H9 (cell line): ENCODE data around the gene FAM13C. TPM values are rescaled to one million over a fixed set of nuclear protein-coding genes. Genes with fewer than 3 reads are reported as not detected.

Source experiments
- DNase-seq: peaks from one replicate; pipeline ENCODE4 v3.0.0-alpha.2; 2017
- H2AFZ ChIP-seq: one replicate; pipeline ENCODE4 v1.6.1; 2013; ENCODE audit warnings: mild to moderate bottlenecking, low read length, control low read depth, moderate library complexity
- H2AK5ac ChIP-seq: 2 replicates; pipeline ENCODE4 v1.6.1; 2013; ENCODE audit warnings: low read length, control low read depth, mixed read lengths; ENCODE audit not compliant: insufficient read length
- H2BK120ac ChIP-seq: one replicate; pipeline ENCODE4 v1.6.1; 2013; ENCODE audit warnings: low read depth, mild to moderate bottlenecking, low read length, control low read depth, inconsistent platforms; ENCODE audit not compliant: poor library complexity, severe bottlenecking
- H2BK12ac ChIP-seq: 2 replicates; pipeline ENCODE4 v1.6.1; 2013; ENCODE audit warnings: low read length, control low read depth, mixed read lengths, low read depth; ENCODE audit not compliant: insufficient read length
- H2BK15ac ChIP-seq: 2 replicates; pipeline ENCODE4 v1.6.1; 2013; ENCODE audit warnings: low read depth, low read length, control low read depth
- H2BK20ac ChIP-seq: one replicate; pipeline ENCODE4 v1.6.1; 2013; ENCODE audit warnings: low read depth, mild to moderate bottlenecking, low read length, control low read depth, inconsistent platforms; ENCODE audit not compliant: poor library complexity, severe bottlenecking
- H2BK5ac ChIP-seq: 2 replicates; pipeline ENCODE4 v1.6.1; 2013; ENCODE audit warnings: low read length, control low read depth, mixed read lengths; ENCODE audit not compliant: insufficient read length
- H3K14ac ChIP-seq: 2 replicates; pipeline ENCODE4 v1.6.1; 2013; ENCODE audit warnings: low read length, control low read depth; ENCODE audit not compliant: insufficient read depth
- H3K18ac ChIP-seq: 2 replicates; pipeline ENCODE4 v1.6.1; 2013; ENCODE audit warnings: low read depth, mild to moderate bottlenecking, mixed read lengths, low read length, control low read depth; ENCODE audit not compliant: insufficient read length
- H3K23ac ChIP-seq: 2 replicates; pipeline ENCODE4 v1.6.1; 2013; ENCODE audit warnings: low read length, control low read depth, mixed read lengths, low read depth; ENCODE audit not compliant: insufficient read length
- H3K23me2 ChIP-seq: 2 replicates; pipeline ENCODE4 v1.6.1; 2013; ENCODE audit warnings: low read depth, mild to moderate bottlenecking, mixed read lengths, low read length, control low read depth; ENCODE audit not compliant: insufficient read length, poor library complexity, severe bottlenecking
- H3K27ac ChIP-seq: 2 replicates; pipeline ENCODE4 v1.5.1; 2013; ENCODE audit warnings: low read length, control low read depth, mixed read lengths, low read depth; ENCODE audit not compliant: insufficient read length
- H3K27me3 ChIP-seq: 2 replicates; pipeline ENCODE4 v1.6.1; 2013; ENCODE audit warnings: low read length, control low read depth, inconsistent platforms; ENCODE audit not compliant: insufficient read depth
- H3K4ac ChIP-seq: 2 replicates; pipeline ENCODE4 v1.6.1; 2013; ENCODE audit warnings: low read depth, mild to moderate bottlenecking, control low read depth, inconsistent platforms, low read length, moderate library complexity
- H3K4me1 ChIP-seq: 2 replicates; pipeline ENCODE4 v1.6.1; 2013; ENCODE audit warnings: low read length, control low read depth, inconsistent platforms; ENCODE audit not compliant: insufficient read depth
- H3K4me2 ChIP-seq: 2 replicates; pipeline ENCODE4 v1.6.1; 2013; ENCODE audit warnings: low read length, control low read depth, mixed read lengths; ENCODE audit not compliant: insufficient read length, insufficient read depth
- H3K56ac ChIP-seq: 2 replicates; pipeline ENCODE4 v1.6.1; 2013; ENCODE audit warnings: low read depth, mild to moderate bottlenecking, mixed read lengths, low read length, control low read depth; ENCODE audit not compliant: insufficient read length
- H3K79me1 ChIP-seq: 2 replicates; pipeline ENCODE4 v1.6.1; 2013; ENCODE audit warnings: low read depth, mild to moderate bottlenecking, moderate library complexity, low read length, control low read depth, inconsistent platforms; ENCODE audit not compliant: insufficient read depth, poor library complexity, severe bottlenecking
- H3K79me2 ChIP-seq: 2 replicates; pipeline ENCODE4 v1.6.1; 2013; ENCODE audit warnings: low read length, control low read depth, inconsistent platforms; ENCODE audit not compliant: insufficient read depth
- H3K9ac ChIP-seq: 2 replicates; pipeline ENCODE4 v1.6.1; 2013; ENCODE audit warnings: low read length, control low read depth, mixed read lengths; ENCODE audit not compliant: insufficient read length; ENCODE audit errors: extremely low read depth
- H3K9me3 ChIP-seq: one replicate; pipeline ENCODE4 v1.6.1; 2013; ENCODE audit warnings: low read depth, low read length, inconsistent platforms; ENCODE audit not compliant: control insufficient read depth
- H3T11ph ChIP-seq: one replicate; pipeline ENCODE4 v1.6.1; 2013; ENCODE audit warnings: mild to moderate bottlenecking, low read length, control low read depth, inconsistent platforms
- H4K20me1 ChIP-seq: one replicate; pipeline ENCODE4 v1.6.1; 2013; ENCODE audit not compliant: control insufficient read depth, insufficient read length, insufficient read depth
- H4K5ac ChIP-seq: 2 replicates; pipeline ENCODE4 v1.6.1; 2013; ENCODE audit warnings: low read depth, mild to moderate bottlenecking, mixed read lengths, low read length, control low read depth; ENCODE audit not compliant: insufficient read length
- H4K8ac ChIP-seq: replicated peaks from 2 replicates; pipeline ENCODE4 v1.6.1; 2013; ENCODE audit warnings: low read length, control low read depth, mixed read lengths, low read depth; ENCODE audit not compliant: insufficient read length
- H4K91ac ChIP-seq: 2 replicates; pipeline ENCODE4 v1.6.1; 2013; ENCODE audit warnings: low read depth, mild to moderate bottlenecking, moderate library complexity, mixed read lengths, low read length, control low read depth; ENCODE audit not compliant: insufficient read length
- H3K27ac Mint-ChIP-seq, 3 experiments: 2 replicates in 2 of 3; 3 replicates in 1 of 3; pipeline ENCODE4 v1.8.0; 2020 to 2021; ENCODE audit warnings: mixed read lengths in 3 of 3, mild to moderate bottlenecking in 1 of 3, moderate library complexity in 1 of 3
- H3K27me3 Mint-ChIP-seq: 2 replicates; pipeline ENCODE4 v1.8.0; 2021; ENCODE audit warnings: low read depth, mild to moderate bottlenecking, moderate library complexity, mixed read lengths
- H3K36me3 Mint-ChIP-seq, 3 experiments: 2 replicates in 2 of 3; 3 replicates in 1 of 3; pipeline ENCODE4 v1.8.0; 2020 to 2021; ENCODE audit warnings: low read depth in 3 of 3, mixed read lengths in 3 of 3; ENCODE audit not compliant: insufficient read depth in 1 of 3
- H3K4me1 Mint-ChIP-seq, 2 experiments: 2 replicates each; pipeline ENCODE4 v1.8.0; 2020; ENCODE audit warnings: mixed read lengths in 2 of 2
- H3K4me3 Mint-ChIP-seq, 2 experiments: 2 replicates in 1 of 2; 3 replicates in 1 of 2; pipeline ENCODE4 v1.8.0; 2020 to 2021; ENCODE audit warnings: mild to moderate bottlenecking in 2 of 2, mixed read lengths in 2 of 2, moderate library complexity in 1 of 2
- H3K9me3 Mint-ChIP-seq, 2 experiments: 2 replicates in 1 of 2; 3 replicates in 1 of 2; pipeline ENCODE4 v1.8.0; 2020; ENCODE audit warnings: mild to moderate bottlenecking in 2 of 2, mixed read lengths in 2 of 2, moderate library complexity in 1 of 2
- CTCF ChIP-seq: fragments of 200-600 bp; sonication (generic); conservative IDR thresholded peaks from 3 replicates; pipeline ENCODE4 v1.8.0; 2021; ENCODE audit warnings: antibody characterized with exemption, mild to moderate bottlenecking
- WGBS: extraction: QIAGEN DNeasy Blood & Tissue Kit; methylation state at CpG from one replicate; pipeline ENCODE4 v1.1.7; 2013; ENCODE audit warnings: missing lambda C conversion rate, low lambda C conversion rate, mixed read lengths; ENCODE audit not compliant: insufficient read length; ENCODE audit errors: extremely low coverage; 5-methylcytosine and 5-hydroxymethylcytosine counted together
- total RNA-seq: library from RNA; stranded (reverse); gene quantifications from 2 replicates; pipeline ENCODE4 v1.2.1, GENCODE V29; 2021

Gene FAM13C
- total RNA-seq, 1 experiment from 2014 or later = 0.31 TPM

GRCh38 chr10:59312247-59312646 lies 50.1 kb downstream of the FAM13C start:
- Histone ChIP-seq H2AFZ (no peak overlapping the region), H3K56ac (no peak overlapping the region), H3K27ac (no peak overlapping the region), H4K91ac (no peak overlapping the region), H2BK5ac (no peak overlapping the region), H3K9ac (no peak overlapping the region), H2BK12ac (no peak overlapping the region), H2AK5ac (no peak overlapping the region), H2BK20ac (no peak overlapping the region), H3K23me2 (no peaks in the 10 kb centered on the region), H2BK15ac (no peak overlapping the region), H3K14ac (no peak overlapping the region), H3K4ac (no peak overlapping the region), H3K23ac (no peak overlapping the region), H3K9me3 (no peaks in the 10 kb centered on the region), H3K27me3 (no peaks in the 10 kb centered on the region), H3K79me2 (no peaks in the 10 kb centered on the region), H3T11ph (no peak overlapping the region), H4K5ac (no peak overlapping the region), H4K8ac (no peak overlapping the region), H2BK120ac (no peak overlapping the region), H3K4me2 (no peak overlapping the region), H3K4me1 (no peaks in the 10 kb centered on the region), H4K20me1 (no peaks in the 10 kb centered on the region), H3K79me1 (no peaks in the 10 kb centered on the region), H3K18ac (no peak overlapping the region)
- H3K4me1 Mint-ChIP-seq = no peaks in the 10 kb centered on the region
- no peaks in the 10 kb centered on the region for H3K27me3 Mint-ChIP-seq
- DNase-seq = no peak
- H3K36me3 Mint-ChIP-seq = no peaks in the 10 kb centered on the region
- no CpG with 5 or more reads among the region's 2 CpGs for WGBS
- H3K27ac Mint-ChIP-seq = no peak overlapping the region
- no peak overlapping the region for H3K4me3 Mint-ChIP-seq
- H3K9me3 Mint-ChIP-seq = no peaks in the 10 kb centered on the region
- no peak for TF ChIP-seq CTCF
